Keratinocyte (primary cell): Measurements from ENCODE around the gene NAV3. TPM values are rescaled to one million over a fixed set of nuclear protein-coding genes. Genes with fewer than 3 reads are reported as not detected.
"Not testable (repeated sequence)": the region's sequence is repeated elsewhere in the genome, so short reads cannot be mapped to it uniquely, and the experiment has no call there.

Experiments used
- DNase-seq: peaks from one replicate; pipeline ENCODE4 v3.0.0-alpha.2; 2011; ENCODE audit warnings: low read depth, missing footprints, low spot score
- FAIRE-seq: peaks from 2 replicates; lab custom pipeline; 2011; peaks lifted over from hg19 to GRCh38; lab: Jason Lieb, UNC
- H2AFZ ChIP-seq: 2 replicates; pipeline ENCODE4 v1.6.0; 2012; ENCODE audit warnings: low read length, control low read depth, inconsistent platforms; ENCODE audit not compliant: control insufficient read depth
- H3K27ac ChIP-seq: 2 replicates; pipeline ENCODE4 v1.5.1; 2011; ENCODE audit warnings: low read length; ENCODE audit not compliant: control insufficient read depth, insufficient read depth
- H3K27me3 ChIP-seq: 3 replicates; pipeline ENCODE4 v1.6.0; 2011; ENCODE audit warnings: low read length; ENCODE audit not compliant: control insufficient read depth, insufficient read depth; ENCODE audit errors: extremely low read depth
- H3K36me3 ChIP-seq, 2 experiments: 2 replicates in 1 of 2; 3 replicates in 1 of 2; pipeline ENCODE4 v1.5.1; 2011; ENCODE audit warnings: low read length in 2 of 2, mild to moderate bottlenecking in 1 of 2; ENCODE audit not compliant: control insufficient read depth in 2 of 2, insufficient read depth in 2 of 2; ENCODE audit errors: extremely low read depth in 1 of 2
- H3K4me1 ChIP-seq: 3 replicates; pipeline ENCODE4 v1.5.1; 2011; ENCODE audit warnings: low read length; ENCODE audit not compliant: control insufficient read depth, insufficient read depth; ENCODE audit errors: extremely low read depth
- H3K4me2 ChIP-seq: 3 replicates; pipeline ENCODE4 v1.6.0; 2011; ENCODE audit warnings: low read depth, low read length; ENCODE audit not compliant: control insufficient read depth, insufficient read depth; ENCODE audit errors: extremely low read depth
- H3K4me3 ChIP-seq, 3 experiments: fragments of 200-600 bp in 1 of 3; sonication (generic) in 1 of 3; 2 replicates in 2 of 3; 3 replicates in 1 of 3; pipeline ENCODE4 v1.5.1; 2011 to 2016; ENCODE audit warnings: low read length in 3 of 3, mild to moderate bottlenecking in 3 of 3, control low read depth in 2 of 3, inconsistent platforms in 1 of 3, low read depth in 1 of 3, mixed read lengths in 1 of 3, mixed run types in 1 of 3, moderate library complexity in 1 of 3; ENCODE audit not compliant: control insufficient read depth in 2 of 3, insufficient read depth in 2 of 3; ENCODE audit errors: extremely low read depth in 1 of 3
- H3K79me2 ChIP-seq: 2 replicates; pipeline ENCODE4 v1.6.0; 2012; ENCODE audit warnings: low read length; ENCODE audit not compliant: control insufficient read depth, insufficient read depth
- H3K9ac ChIP-seq: 3 replicates; pipeline ENCODE4 v1.6.0; 2011; ENCODE audit warnings: low read length; ENCODE audit not compliant: control insufficient read depth, insufficient read depth; ENCODE audit errors: extremely low read depth
- H3K9me1 ChIP-seq: 3 replicates; pipeline ENCODE4 v1.6.0; 2011; ENCODE audit warnings: low read length; ENCODE audit not compliant: control insufficient read depth, insufficient read depth; ENCODE audit errors: extremely low read depth
- H3K9me3 ChIP-seq: 2 replicates; pipeline ENCODE4 v1.5.1; 2012; ENCODE audit warnings: low read depth, low read length; ENCODE audit not compliant: control insufficient read depth
- H4K20me1 ChIP-seq: 3 replicates; pipeline ENCODE4 v1.6.0; 2011; ENCODE audit warnings: low read length; ENCODE audit not compliant: control insufficient read depth, insufficient read depth; ENCODE audit errors: extremely low read depth
- CTCF ChIP-seq, 3 experiments: IDR thresholded peaks in 1 of 3; conservative IDR thresholded peaks in 1 of 3; optimal IDR thresholded peaks in 1 of 3; 2 replicates in 2 of 3; 3 replicates in 1 of 3; pipeline versions ENCODE3 to v1.5.1; 2011; ENCODE audit warnings: low read length in 3 of 3, mild to moderate bottlenecking in 3 of 3, moderate library complexity in 2 of 3, control low read depth in 1 of 3, inconsistent platforms in 1 of 3; ENCODE audit not compliant: insufficient read depth in 2 of 3; ENCODE audit errors: extremely low read depth in 1 of 3
- EZH2 ChIP-seq: IDR thresholded peaks from one replicate; pipeline ENCODE4 v1.6.1; 2012; ENCODE audit warnings: inconsistent platforms, mild to moderate bottlenecking, low read length, moderate library complexity
- dilution Hi-C: fragments of 300-500 bp; cut with MboI; formaldehyde crosslinking; loops from one replicate; pipeline ENCODE4 v1.7.0; 2020; ENCODE audit warnings: low sequenced_read_pairs; ENCODE audit not compliant: extremely low pct_ligation_motif_present
- polyA plus RNA-seq, 5 experiments: library from polyadenylated mRNA; depleted of rRNA in 3 of 5; stranded (reverse) in 3 of 5; stranded (forward) in 1 of 5; unstranded in 1 of 5; fragments of >200 nt; gene quantifications; 1 replicate in 1 of 5; 2 replicates in 3 of 5; 3 replicates in 1 of 5; pipeline versions ENCODE4 v1.2.1 to v1.2.3, GENCODE V29; 2011 to 2012; ENCODE audit warnings: missing spikeins in 2 of 5, low read depth in 1 of 5, low replicate concordance in 1 of 5

The NAV3 gene
- polyA plus RNA-seq, 1 donor (not counting 4 experiments of a cell fraction or from before 2014, with no cell fraction given), result 22.6 TPM

- no peak overlapping the region for H3K9ac ChIP-seq
- H3K9me1 ChIP-seq, result no peaks in the 10 kb centered on the region
- H2AFZ ChIP-seq, result no peak overlapping the region
- TF ChIP-seq EZH2, result no peak
- no peak for TF ChIP-seq CTCF (optimal IDR thresholded peaks at IDR 0.05 in 1 of 3, IDR thresholded peaks at IDR 0.05 in 1 of 3, conservative IDR thresholded peaks at IDR 0.05 in 1 of 3; ENCODE audit: extremely low read depth in 1 of 3, insufficient read depth in 2 of 3, low read length in 3 of 3)
- H3K27ac ChIP-seq, result no peak overlapping the region
- H3K4me3 ChIP-seq, result no peak overlapping the region
- no peaks in the 10 kb centered on the region for H3K27me3 ChIP-seq
- H3K4me1 ChIP-seq, result no peaks in the 10 kb centered on the region
- no peak for DNase-seq
- no peaks in the 10 kb centered on the region for H4K20me1 ChIP-seq
- H3K79me2 ChIP-seq, result no peaks in the 10 kb centered on the region
- H3K9me3 ChIP-seq, result no peaks in the 10 kb centered on the region
- dilution Hi-C loops, result no loop called here
- FAIRE-seq, result no peak
- H3K4me2 ChIP-seq, result no peak overlapping the region
- no peaks in the 10 kb centered on the region for H3K36me3 ChIP-seq
These were observed 418.9 kb downstream of the NAV3 start for GRCh38 chr12:78249578-78249977.

- dilution Hi-C loops, H3K79me2 ChIP-seq, H3K36me3 ChIP-seq: not testable (repeated sequence)
These were observed 427.0 kb downstream of the NAV3 start for GRCh38 chr12:78257662-78258061.

GRCh38 chr12:78260976-78261375 lies 430.3 kb downstream of the NAV3 start:
- no peak overlapping the region for H3K4me3 ChIP-seq
- dilution Hi-C loops, result no loop called here
- no peak for DNase-seq
- H3K9ac ChIP-seq, result no peak overlapping the region
- FAIRE-seq, result peak; percentile 79
- H3K79me2 ChIP-seq, result no peaks in the 10 kb centered on the region
- no peaks in the 10 kb centered on the region for H3K36me3 ChIP-seq
- H3K27ac ChIP-seq, result no peak overlapping the region
- no peak overlapping the region for H2AFZ ChIP-seq
- H3K4me1 ChIP-seq, result no peaks in the 10 kb centered on the region
- H3K27me3 ChIP-seq, result no peaks in the 10 kb centered on the region
- H3K4me2 ChIP-seq, result no peak overlapping the region
- no peaks in the 10 kb centered on the region for H4K20me1 ChIP-seq
- TF ChIP-seq EZH2 (no peak), CTCF (optimal IDR thresholded peaks at IDR 0.05 in 1 of 3, IDR thresholded peaks at IDR 0.05 in 1 of 3, conservative IDR thresholded peaks at IDR 0.05 in 1 of 3; ENCODE audit: extremely low read depth in 1 of 3, insufficient read depth in 2 of 3, low read length in 3 of 3) (no peak)
- H3K9me1 ChIP-seq, result no peaks in the 10 kb centered on the region
- H3K9me3 ChIP-seq, result no peaks in the 10 kb centered on the region

More at GRCh38 chr12:78257662-78258061, 427.0 kb downstream of the NAV3 start:
- not testable (repeated sequence) for H3K27ac ChIP-seq, H3K4me1 ChIP-seq, H3K4me3 ChIP-seq, H3K9me3 ChIP-seq, DNase-seq, H3K9ac ChIP-seq, H3K4me2 ChIP-seq, H2AFZ ChIP-seq, H3K27me3 ChIP-seq, H3K9me1 ChIP-seq, H4K20me1 ChIP-seq, FAIRE-seq
